Right ventricle myocardium superior (tissue), 1 donor: ENCODE data around the gene C1orf185. TPM values are rescaled to one million over a fixed set of nuclear protein-coding genes. Genes with fewer than 3 reads are reported as not detected.
"Not testable (repeated sequence)": the region's sequence is repeated elsewhere in the genome, so short reads cannot be mapped to it uniquely, and the experiment has no call there.

Experiments
- ATAC-seq: fragments of 200-7000 bp; cut with Tn5 transposase; one replicate; pipeline ENCODE4 v1.9.1; 2020; ENCODE audit warnings: mild to moderate bottlenecking; ENCODE audit not compliant: poor library complexity
- DNase-seq: peaks from one replicate; pipeline ENCODE4 v3.0.0-alpha.2; 2020
- intact Hi-C: fragments of 100-400 bp; cut with DNase I; formaldehyde crosslinking; loops from one replicate; pipeline ENCODE4 v1.11.2; 2022
- total RNA-seq: library from RNA; stranded (reverse); fragmentation: NEBNext Ultra II Directional; extraction: Animal tissue kit (Norgen Biotek cat#: 25700); gene quantifications from one replicate; pipeline ENCODE4 v1.2.1, GENCODE V29; 2021
- donor health status: DM: no; HTN: yes; CAD: no; lungs with severe emphysema.

The C1orf185 gene
- total RNA-seq, 1 donor from 2014 or later: not detected

- ATAC-seq, DNase-seq, intact Hi-C loops: not testable (repeated sequence)
Observed at GRCh38 chr1:51127152-51127551, 25.1 kb downstream of the C1orf185 start.

DNA sequence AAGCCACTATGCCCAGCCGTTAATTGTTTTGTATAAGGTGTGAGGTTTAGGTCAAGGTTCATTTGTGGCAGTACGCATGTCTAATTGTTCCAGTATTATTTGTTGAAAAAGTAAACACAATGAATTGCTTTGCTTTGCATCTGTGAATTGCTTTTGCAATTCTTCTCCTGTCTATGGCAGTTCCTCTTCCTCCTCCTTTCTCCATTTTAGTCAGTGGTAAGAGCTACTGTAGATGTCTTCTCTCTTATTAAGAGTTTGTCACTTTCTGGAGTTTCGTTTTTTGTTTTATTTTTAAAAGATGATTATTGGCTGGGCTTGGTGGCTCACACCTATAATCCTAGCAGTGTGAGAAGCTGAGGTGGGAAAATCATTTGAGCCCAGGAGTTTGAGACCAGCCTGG lies 29.2 kb downstream of the C1orf185 start:
- DNase-seq: no peak
- no peak for ATAC-seq
- intact Hi-C loops: no loop called here

DNA sequence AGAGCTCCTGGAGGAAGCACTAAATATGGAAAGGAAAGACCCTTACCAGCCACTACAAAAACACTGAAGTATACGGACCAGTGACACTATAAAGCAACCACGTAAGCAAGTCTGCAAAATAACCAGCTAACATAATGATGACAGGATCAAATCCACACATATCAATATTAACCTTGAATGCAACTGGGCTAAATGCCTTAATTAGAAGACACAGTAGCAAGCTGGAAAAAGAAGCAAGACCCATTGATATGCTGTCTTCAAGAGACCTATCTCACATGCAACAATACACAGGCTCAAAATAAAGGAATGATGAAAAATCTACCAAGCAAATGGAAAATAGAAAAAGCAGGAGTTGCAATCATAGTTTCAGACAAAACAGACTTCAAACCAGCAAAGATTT lies 31.0 kb downstream of the C1orf185 start:
- ATAC-seq (no peak), DNase-seq (no peak)
- intact Hi-C loops: no loop called here

GRCh38 chr1:51137696-51138095 lies 35.7 kb downstream of the C1orf185 start:
- intact Hi-C loops, ATAC-seq, DNase-seq: not testable (repeated sequence)

GRCh38 chr1:51139474-51139873 lies 37.4 kb downstream of the C1orf185 start:
- no peak for DNase-seq
- no peak for ATAC-seq

DNA sequence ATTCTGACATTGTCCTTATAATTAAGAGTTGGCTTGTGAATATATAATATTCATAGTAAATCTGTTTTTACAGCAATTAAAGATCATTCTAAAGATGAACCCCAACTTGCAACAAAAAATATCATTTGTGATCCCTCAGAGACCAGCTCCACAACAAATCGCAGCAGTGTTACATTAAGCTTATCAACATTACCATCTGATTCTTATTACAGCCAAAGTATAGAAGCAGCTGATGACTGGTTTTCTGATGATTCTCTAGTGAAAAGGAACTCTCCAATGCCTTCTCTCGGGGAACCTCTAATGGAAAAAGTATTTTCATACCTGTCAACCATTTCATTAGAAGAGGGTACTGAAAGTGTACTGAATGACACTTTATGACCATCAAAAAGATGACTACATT lies 45.4 kb downstream of the C1orf185 start:
- intact Hi-C loops: no loop called here
- ATAC-seq (no peak), DNase-seq (no peak)

More at GRCh38 chr1:51139474-51139873, 37.4 kb downstream of the C1orf185 start:
- intact Hi-C loops: no loop called here

DNA sequence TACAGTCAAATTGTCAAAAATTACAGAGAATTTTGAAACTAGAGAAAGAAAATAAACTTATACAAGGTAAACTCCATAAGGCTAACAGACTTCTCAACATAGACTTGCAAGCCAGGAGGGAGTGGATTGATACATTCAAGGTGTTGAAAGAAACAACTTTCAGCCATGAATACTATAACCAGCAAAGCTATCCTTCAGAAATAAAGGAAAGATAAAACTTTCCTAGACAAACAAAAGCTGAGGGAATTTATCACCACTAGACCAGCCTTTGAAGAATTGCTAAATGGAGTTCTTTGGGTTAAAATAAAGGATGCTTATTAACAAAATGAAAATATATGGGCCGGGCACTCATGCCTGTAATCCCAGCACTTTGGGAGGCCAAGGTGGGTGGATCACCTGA lies 52.7 kb downstream of the C1orf185 start:
- ATAC-seq (no peak), DNase-seq (no peak)
- intact Hi-C loops: no loop called here

DNA sequence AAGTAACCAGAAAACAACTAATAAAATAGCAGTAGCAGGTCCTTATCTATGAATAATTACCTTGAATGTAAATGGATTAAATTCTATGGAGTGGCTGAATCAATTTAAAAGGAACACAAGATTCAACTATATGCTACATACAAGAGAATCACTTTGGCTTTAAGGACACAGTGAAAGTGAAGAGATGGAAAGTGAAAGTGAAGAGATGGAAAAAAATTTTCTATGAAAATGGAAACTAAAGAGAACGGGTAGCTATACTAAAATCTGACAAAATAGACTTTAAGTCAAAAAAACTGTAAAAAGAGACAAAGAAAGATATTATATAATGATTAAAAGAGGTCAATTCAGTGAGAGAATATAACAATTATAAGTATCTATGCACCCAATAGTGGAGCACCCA lies 54.7 kb downstream of the C1orf185 start:
- ATAC-seq: no peak
- intact Hi-C loops: no loop called here
- no peak for DNase-seq

DNA sequence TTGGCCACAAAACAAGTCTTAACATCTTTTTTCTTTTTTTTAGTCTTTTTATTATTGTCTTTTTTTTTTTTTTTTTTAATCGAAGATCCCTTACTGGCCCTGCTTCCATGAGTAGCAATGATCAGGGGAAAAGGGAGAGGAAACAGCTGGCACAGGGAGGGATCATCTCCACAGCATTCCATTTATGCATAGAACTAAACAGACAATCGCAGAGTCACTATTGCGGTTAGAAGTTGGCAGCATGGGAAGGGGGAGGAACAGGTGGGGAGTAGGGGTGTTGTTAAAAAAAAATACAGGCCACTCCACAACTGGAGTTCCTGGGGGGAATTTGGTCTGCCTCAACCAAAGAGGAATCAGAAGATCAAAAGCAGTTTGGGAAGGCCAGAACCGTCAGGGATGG lies 55.4 kb downstream of the C1orf185 start:
- ATAC-seq (no peak), DNase-seq (no peak)
- intact Hi-C loops: no loop called here

DNA sequence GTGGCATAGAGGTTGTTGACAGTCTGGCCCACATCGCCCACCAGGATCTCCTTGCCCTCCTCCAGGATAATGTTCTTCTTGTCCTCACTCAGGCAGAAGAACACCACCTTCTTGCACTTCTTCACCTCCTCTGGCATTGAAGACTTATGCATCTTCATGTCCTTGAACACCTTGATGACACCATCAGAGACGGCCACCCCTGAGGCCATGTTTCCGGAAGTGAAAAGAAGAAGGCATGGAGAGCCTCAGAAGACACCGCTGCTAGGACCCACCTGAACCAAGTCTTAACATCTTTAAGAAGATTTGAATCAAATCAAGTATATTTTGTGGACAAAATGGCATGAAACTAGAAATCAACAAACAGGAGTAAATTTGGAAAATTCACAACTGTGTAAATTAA lies 56.2 kb downstream of the C1orf185 start:
- DNase-seq: no peak
- intact Hi-C loops: no loop called here
- no peak for ATAC-seq

- ATAC-seq, DNase-seq, intact Hi-C loops: not testable (repeated sequence)
Observed at GRCh38 chr1:51162560-51162959, 60.5 kb downstream of the C1orf185 start.

DNA sequence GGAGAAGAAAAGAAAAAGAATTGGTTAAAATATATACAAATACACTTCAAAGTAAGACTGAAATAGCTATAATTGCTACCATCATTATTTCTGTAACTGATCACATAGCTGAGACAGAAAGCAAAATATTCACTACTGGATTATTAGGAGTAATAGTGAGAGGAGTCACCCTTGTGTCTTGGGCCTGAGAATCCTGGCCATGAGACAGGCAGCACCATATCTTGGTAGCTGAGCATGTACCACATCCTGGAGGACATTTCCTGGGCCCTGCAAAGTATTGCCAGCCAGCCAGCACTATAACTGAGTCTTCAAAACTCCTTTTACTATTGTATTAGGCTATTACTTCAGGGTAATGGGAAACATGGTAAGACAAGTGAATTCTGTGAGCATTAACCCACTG lies 63.5 kb downstream of the C1orf185 start:
- intact Hi-C loops: no loop called here
- DNase-seq: no peak
- no peak for ATAC-seq

DNA sequence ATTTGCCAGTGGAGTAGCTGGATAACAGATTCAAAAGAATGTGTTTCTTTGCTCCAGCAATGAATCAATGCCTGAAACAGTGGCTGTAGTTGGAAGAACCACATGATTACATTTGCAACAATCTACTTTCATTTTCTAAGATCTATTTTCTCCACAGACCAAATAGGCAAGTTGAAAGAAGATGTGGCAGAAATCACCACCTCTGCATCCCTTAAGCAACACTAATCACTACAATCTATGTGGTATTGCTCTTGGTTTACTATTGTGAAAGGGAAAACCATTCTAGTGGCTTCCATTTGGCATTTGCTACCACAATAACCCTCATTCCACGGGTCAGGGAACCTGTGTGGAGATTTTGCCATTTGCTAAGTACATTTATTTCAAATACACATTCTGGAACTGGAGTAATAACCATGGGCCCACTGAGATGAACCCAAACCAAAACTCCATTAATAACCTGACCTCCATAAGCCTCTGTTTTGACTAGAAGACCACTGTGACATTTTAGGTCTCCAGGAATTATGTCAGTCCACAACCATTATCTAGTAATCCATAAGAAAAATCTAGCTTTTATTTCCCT lies 66.3 kb downstream of the C1orf185 start:
- ATAC-seq (no peak), DNase-seq (no peak)
- intact Hi-C loops: no loop called here

DNA sequence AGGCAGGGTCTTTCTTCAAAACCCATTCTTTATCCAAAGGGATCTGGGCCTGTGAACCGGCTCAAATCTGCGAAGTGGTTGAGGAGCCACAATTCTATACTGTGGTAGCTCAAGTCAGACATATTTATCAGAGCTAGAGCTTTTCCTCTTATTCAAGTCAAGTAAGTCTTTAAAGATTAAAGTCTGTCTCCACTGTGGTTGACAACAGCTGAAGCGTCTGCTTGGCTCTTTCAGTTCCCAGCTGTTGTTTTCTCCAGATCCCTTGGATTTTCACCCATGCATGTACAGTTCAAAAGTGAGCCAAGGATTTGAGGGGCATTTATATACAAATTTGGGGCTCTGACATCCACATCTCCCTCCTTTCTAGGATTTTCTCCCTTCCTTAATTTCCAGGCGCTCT lies 66.9 kb downstream of the C1orf185 start:
- DNase-seq (no peak), ATAC-seq (no peak)
- intact Hi-C loops: no loop called here

GRCh38 chr1:51170342-51170741 lies 68.3 kb downstream of the C1orf185 start:
- ATAC-seq: no peak
- no peak for DNase-seq
- intact Hi-C loops: no loop called here

GRCh38 chr1:51172811-51173210 lies 70.8 kb downstream of the C1orf185 start:
- intact Hi-C loops: no loop called here
- ATAC-seq (no peak), DNase-seq (no peak)

- no peak for DNase-seq
- intact Hi-C loops: no loop called here
Observed at GRCh38 chr1:51175278-51175677, 73.2 kb downstream of the C1orf185 start.

DNA sequence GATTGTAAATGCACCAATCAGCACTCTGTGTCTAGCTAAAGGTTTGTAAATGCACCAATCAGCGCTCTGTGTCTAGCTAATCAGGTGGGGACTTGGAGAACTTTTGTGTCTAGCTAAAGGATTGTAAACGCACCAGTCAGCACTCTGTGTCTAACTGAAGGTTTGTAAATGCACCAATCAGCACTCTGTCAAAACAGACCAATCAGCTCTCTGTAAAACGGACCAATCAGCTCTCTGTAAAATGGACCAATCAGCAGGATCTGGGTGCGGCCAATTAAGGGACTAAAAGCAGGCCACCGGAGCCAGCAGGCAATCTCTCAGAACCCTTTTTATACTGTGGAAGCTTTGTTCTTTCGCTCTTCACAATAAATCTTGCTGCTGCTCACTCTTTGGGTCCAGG lies 76.0 kb downstream of the C1orf185 start:
- intact Hi-C loops, DNase-seq, ATAC-seq: not testable (repeated sequence)

More at GRCh38 chr1:51175278-51175677, 73.2 kb downstream of the C1orf185 start:
- ATAC-seq: peak; percentile 29

DNA sequence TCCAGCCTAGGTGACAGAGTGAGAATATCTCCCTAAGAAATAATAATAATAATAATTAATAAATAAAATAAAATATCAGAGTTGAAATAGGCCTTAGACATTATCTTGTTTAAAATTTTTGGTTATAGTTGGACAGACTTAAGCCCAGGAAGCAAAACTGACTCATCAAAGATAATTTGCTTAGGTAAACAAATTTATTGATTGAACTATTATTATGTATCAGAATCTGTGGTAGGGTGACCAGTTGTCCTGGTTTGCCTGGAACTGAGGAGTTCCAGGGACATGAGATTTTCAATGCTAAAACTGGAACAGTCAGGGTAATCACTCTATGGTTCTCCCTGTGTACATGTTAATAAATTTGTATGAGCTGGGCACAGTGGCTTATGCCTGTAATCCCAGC lies 86.2 kb downstream of the C1orf185 start:
- ATAC-seq (no peak), DNase-seq (no peak)
- intact Hi-C loops: no loop called here

DNA sequence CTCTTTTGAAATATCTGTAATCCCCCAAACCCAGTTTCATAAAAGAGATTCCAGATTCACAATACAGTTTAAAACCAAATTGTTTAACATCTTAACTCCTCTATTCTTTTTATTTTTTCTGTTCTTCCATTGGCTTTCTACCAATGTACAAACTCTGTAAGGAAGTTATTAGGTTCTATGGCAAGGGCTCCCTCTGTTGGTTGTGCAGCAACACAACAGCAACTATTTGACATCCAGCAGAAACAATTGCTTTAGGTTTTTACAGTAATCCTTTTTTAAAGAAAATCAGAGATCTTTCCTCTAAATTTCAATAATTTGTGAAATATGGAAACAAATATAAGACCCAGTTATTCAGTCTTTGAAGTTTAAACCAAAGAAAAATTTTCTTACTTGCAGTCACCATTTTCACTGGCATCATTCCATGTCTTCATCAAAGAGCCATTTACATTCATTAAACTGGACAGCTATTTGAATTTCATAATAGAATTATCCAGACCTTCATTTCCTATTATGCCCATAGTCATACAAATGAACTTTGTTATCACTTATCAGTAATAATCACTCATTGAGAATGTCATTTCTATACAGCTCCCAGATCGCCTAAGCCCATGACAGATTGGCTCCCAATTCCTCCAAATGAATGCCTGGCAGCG lies 87.5 kb downstream of the C1orf185 start:
- ATAC-seq (peak; percentile 68), DNase-seq (no peak)
- intact Hi-C loops: loop anchor here (10.0 kb wide), 1 partner anchor 105 kb away; no protein-coding TSS in a partner anchor
